Heart left ventricle (tissue), 16 donors: Measurements from ENCODE around the gene PI4KB. TPM values are rescaled to one million over a fixed set of nuclear protein-coding genes. Genes with fewer than 3 reads are reported as not detected.

Experiments used
- ATAC-seq, 4 donors: fragments of 200-7000 bp; cut with Tn5 transposase; one replicate each; pipeline ENCODE4 v1.9.1; 2020 to 2022; ENCODE audit warnings: moderate library complexity in 4 of 4, mild to moderate bottlenecking in 3 of 4, moderate number of reproducible peaks in 1 of 4
- DNase-seq, 5 donors: peaks; one replicate each; pipeline ENCODE4 v3.0.0-alpha.2; 2020
- H3K27ac ChIP-seq, 12 donors: fragments of 200-600 bp; sonication (generic) in 4 of 12; one replicate each; pipeline versions ENCODE4 v1.5.0 to v1.8.0; 2016 to 2022; ENCODE audit warnings: mild to moderate bottlenecking in 2 of 12
- H3K27me3 ChIP-seq, 9 donors: fragments of 200-600 bp; sonication (generic) in 2 of 9; one replicate each; pipeline versions ENCODE4 v1.5.1 to v1.8.0; 2016 to 2022; ENCODE audit warnings: mild to moderate bottlenecking in 3 of 9
- H3K36me3 ChIP-seq, 9 donors: fragments of 200-600 bp; sonication (generic) in 2 of 9; one replicate each; pipeline versions ENCODE4 v1.5.0 to v1.8.0; 2018 to 2022; ENCODE audit warnings: mild to moderate bottlenecking in 2 of 9
- H3K4me1 ChIP-seq, 12 donors: fragments of 200-600 bp; sonication (generic) in 4 of 12; one replicate each; pipeline versions ENCODE4 v1.5.0 to v1.8.0; 2016 to 2022; ENCODE audit warnings: mild to moderate bottlenecking in 3 of 12
- H3K4me3 ChIP-seq, 12 donors: fragments of 200-600 bp; sonication (generic) in 4 of 12; one replicate each; pipeline versions ENCODE4 v1.5.0 to v1.8.0; 2017 to 2022; ENCODE audit warnings: mild to moderate bottlenecking in 9 of 12, moderate library complexity in 4 of 12
- H3K9me3 ChIP-seq, 12 donors: fragments of 200-600 bp; sonication (generic) in 4 of 12; one replicate each; pipeline versions ENCODE4 v1.5.0 to v1.8.0; 2016 to 2022; ENCODE audit warnings: mild to moderate bottlenecking in 1 of 12
- CTCF ChIP-seq, 12 donors: fragments of 200-600 bp; sonication (generic) in 4 of 12; IDR thresholded peaks; one replicate each; pipeline versions ENCODE4 v1.5.0 to v1.8.0; 2018 to 2022; ENCODE audit warnings: antibody characterized with exemption in 12 of 12, mild to moderate bottlenecking in 5 of 12
- POLR2A ChIP-seq, 2 donors: fragments of 450-650 bp; IDR thresholded peaks; one replicate each; pipeline ENCODE4 v1.6.1; 2017; ENCODE audit warnings: antibody characterized with exemption in 2 of 2, mild to moderate bottlenecking in 2 of 2, moderate library complexity in 2 of 2
- WGBS, 4 donors: extraction: QIAGEN DNeasy Blood & Tissue Kit in 2 of 4; methylation state at CpG; one replicate each; pipeline versions ENCODE4 v1.1.5 to v1.1.7; 2013 to 2018; 5-methylcytosine and 5-hydroxymethylcytosine counted together
- intact Hi-C, 10 donors: fragments of 100-400 bp; cut with DNase I; formaldehyde crosslinking; loops; one replicate each; pipeline versions ENCODE4 v1.11.1 to v1.14.2; 2022
- polyA plus RNA-seq, 2 donors: library from polyadenylated mRNA; stranded (reverse); fragments of 200-250 nt; gene quantifications; one replicate each; pipeline ENCODE4 v1.2.3, GENCODE V29; 2013
- total RNA-seq, 9 donors: library from RNA; depleted of rRNA in 2 of 9; stranded (reverse); fragments of >200 nt in 2 of 9; fragmentation: NEBNext Ultra II Directional in 3 of 9; extraction: Animal tissue kit (Norgen Biotek cat#: 25700) in 3 of 9; gene quantifications; one replicate each; pipeline versions ENCODE4 v1.1.0 to v1.2.4, GENCODE V29; 2016 to 2023
- donor health status: ischemic (EF 13 %, LVEDD 7.1; RV severe dilation, severe dysfunction).
- donor health status: healthy with polysubstance abuse.
- donor health status: DM: no; HTN: yes; CAD: no.
- donor health status: DM: no; HTN: no; CAD: no.
- donor health status: ischemic (EF 25% LVEDD 6.9; RV normal size, moderate dysfunction).
- donor health status: ischemic (EF 25% LVEDD 5.7; RV mildly dilated, moderate dysfunction).
- donor health status: healthy.
- donor health status: DM: yes; HTN: yes; CAD: no.
- donor health status: ischemic (EF 35%, LVEDD 5.7; RV mildly dilated, moderate dysfunction).
- donor health status: nonischemic (EF 11% LVEDD 7.7; RV severe dilation, severe dysfunction).
- donor health status: DM: yes; HTN: yes; CAD: no.
- donor health status: PGD.
- donor health status: ischemic (EF 29% LVEDD 5.4; RV normal size, mild dysfunction).
- donor health status: nonischemic (EF 23%, LVEDD 6.1; RV moderate dilation, normal function).

PI4KB gene
- total and polyA plus RNA-seq, 11 donors, result 17.4 to 76.0 (median 41.4) TPM

- intact Hi-C loops, result loop anchor here in 1 of 10 donors (10.0 kb wide), 1 partner anchor 104 kb away; the partner anchor contains the start of gene PSMB4
- TF ChIP-seq POLR2A (IDR thresholded peaks at IDR 0.05) (no peak), CTCF (IDR thresholded peaks at IDR 0.05) (no peak)
- DNase-seq (no peak), ATAC-seq (no peak)
- H3K4me1 ChIP-seq, result peaks cover 0 to 11% (median 0%) of the 10 kb centered on the region in 12 donors
- H3K9me3 ChIP-seq, result no peaks in the 10 kb centered on the region
- H3K36me3 ChIP-seq, result peaks cover 0 to 100% (median 98%) of the 10 kb centered on the region in 9 donors
- no peak overlapping the region for H3K4me3 ChIP-seq
- 75 to 88% (median 85%) methylated on average over 14 to 19 of the region's 19 CpGs for WGBS, 4 donors
- H3K27ac ChIP-seq, result no peak overlapping the region
- H3K27me3 ChIP-seq, result no peaks in the 10 kb centered on the region
Measured at GRCh38 chr1:151290709-151291303, 36.4 kb downstream of the PI4KB start.

GRCh38 chr1:151289991-151290708, 37.1 kb downstream of the PI4KB start:
- Histone ChIP-seq H3K4me1 (peaks cover 0 to 11% (median 0%) of the 10 kb centered on the region in 12 donors), H3K27ac (no peak overlapping the region), H3K27me3 (no peaks in the 10 kb centered on the region), H3K9me3 (no peaks in the 10 kb centered on the region), H3K4me3 (no peak overlapping the region), H3K36me3 (peaks cover 0 to 100% (median 95%) of the 10 kb centered on the region in 9 donors)
- TF ChIP-seq CTCF (IDR thresholded peaks at IDR 0.05), result no peak
- no peak for TF ChIP-seq POLR2A (IDR thresholded peaks at IDR 0.05)
- DNase-seq (no peak), ATAC-seq (peak in 2 of 4 donors; percentile 1 to 2)
- intact Hi-C loops, result loop anchor here in 1 of 10 donors (10.0 kb wide), 1 partner anchor 105 kb away; the partner anchor contains the start of gene PSMB4
- WGBS, 4 donors, result 87 to 90% (median 89%) methylated on average over 14 to 21 of the region's 21 CpGs

- TF ChIP-seq POLR2A (IDR thresholded peaks at IDR 0.05) (no peak), CTCF (IDR thresholded peaks at IDR 0.05) (no peak)
- Histone ChIP-seq H3K36me3 (peaks cover 0 to 95% (median 87%) of the 10 kb centered on the region in 9 donors), H3K27ac (no peak overlapping the region), H3K9me3 (no peaks in the 10 kb centered on the region), H3K4me1 (peaks cover 0 to 13% (median under 1%) of the 10 kb centered on the region in 12 donors), H3K27me3 (no peaks in the 10 kb centered on the region), H3K4me3 (no peak overlapping the region)
- intact Hi-C loops, result no loop called here
- DNase-seq (no peak), ATAC-seq (peak in 3 of 4 donors; percentile 2 to 8 (median 6))
- WGBS, 4 donors, result 75 to 85% (median 81%) methylated on average over 11 to 18 of the region's 18 CpGs
Measured at GRCh38 chr1:151289080-151289935, 37.9 kb downstream of the PI4KB start.
